ENCODE results near the gene HDHD3.

Gene HDHD3

DNA sequence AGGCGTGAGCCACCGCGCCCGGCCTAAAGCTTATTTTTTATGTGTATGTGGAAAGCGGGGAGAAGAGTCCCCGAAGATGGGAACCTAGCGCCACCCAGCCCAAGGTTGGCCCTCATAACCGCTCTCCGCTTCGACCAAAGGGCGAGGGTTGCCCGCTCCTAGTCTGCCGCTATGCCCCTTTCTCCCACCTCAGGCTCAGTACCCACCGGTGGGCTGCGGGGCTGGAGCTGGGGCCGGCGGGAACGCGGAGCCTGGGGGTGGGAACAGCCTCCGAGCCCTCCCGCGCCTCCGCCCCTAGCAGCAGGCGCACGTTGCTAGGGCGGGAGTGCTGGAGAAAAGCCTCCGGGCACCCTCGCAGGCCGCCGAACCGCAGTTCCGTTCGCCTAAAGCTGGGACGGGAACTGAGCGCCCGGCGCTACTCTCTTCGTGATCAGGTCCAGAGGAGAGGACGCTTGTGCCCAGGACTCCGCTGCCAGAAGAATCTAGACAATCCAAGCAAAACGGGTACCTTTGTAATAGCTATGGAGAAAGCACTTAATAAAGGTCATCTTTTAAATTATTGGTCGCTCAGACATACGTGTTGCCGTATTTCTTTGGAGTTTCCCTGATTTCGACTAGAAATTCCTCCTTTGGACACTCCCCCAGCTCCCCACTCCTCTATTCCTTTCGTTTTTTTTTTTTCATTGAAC, 36.6 kb downstream of the HDHD3 start, which contains the start of gene WDR31:
Gene WDR31 (minus strand): TSS at position 265 of the 689 bp plus-strand sequence. CDS start 8,253 bp downstream, outside the sequence.
- in situ Hi-C loops (cut with HindIII; ENCODE audit: low sequenced_read_pairs) = no loop called here

DNA sequence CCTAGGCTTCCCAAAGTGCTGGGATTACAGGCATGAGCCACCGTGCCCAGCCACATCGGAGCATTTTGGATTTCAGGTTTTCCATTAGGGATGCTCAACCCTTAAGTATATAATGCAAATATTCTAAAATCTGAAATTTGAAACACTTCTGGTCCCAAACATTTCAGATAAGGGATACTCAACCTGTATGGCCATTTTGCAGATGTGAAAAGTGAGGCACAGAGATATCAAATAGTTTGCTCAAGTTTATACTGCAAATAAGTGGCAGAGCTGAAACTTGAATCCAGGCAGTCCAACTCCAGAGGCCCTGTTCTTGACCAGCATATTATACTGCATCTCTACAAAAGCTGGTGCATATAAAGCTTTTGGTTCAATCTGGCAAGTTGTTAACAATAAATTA, 39.1 kb downstream of the HDHD3 start:
- in situ Hi-C loops (cut with HindIII; ENCODE audit: low sequenced_read_pairs) = loop anchor here (5.0 kb wide), 1 partner anchor 35 kb away; the partner anchor contains the start of gene RNF183

DNA sequence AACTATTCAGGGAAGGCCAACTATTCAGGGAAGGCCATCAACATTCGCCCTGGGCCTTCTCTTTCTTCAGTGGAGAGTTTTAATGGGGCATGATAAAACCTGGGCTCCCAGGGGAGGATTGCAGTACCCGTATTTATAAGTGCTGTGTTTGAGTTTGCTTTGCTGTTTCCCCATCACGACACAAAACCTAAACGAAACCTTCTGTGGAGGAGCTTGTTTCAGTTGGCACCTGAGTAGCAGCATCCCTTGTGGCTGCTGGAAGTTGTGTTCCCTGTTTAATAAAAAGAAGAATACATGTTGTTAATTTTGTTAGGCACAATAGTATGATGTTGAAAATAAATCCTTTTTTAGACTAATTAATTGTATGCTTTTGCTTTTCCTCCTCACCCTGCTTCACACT, 45.0 kb downstream of the HDHD3 start:
- in situ Hi-C loops (cut with HindIII; ENCODE audit: low sequenced_read_pairs) = loop anchor here (5.0 kb wide), 1 partner anchor 49 kb away; no protein-coding TSS in a partner anchor

DNA sequence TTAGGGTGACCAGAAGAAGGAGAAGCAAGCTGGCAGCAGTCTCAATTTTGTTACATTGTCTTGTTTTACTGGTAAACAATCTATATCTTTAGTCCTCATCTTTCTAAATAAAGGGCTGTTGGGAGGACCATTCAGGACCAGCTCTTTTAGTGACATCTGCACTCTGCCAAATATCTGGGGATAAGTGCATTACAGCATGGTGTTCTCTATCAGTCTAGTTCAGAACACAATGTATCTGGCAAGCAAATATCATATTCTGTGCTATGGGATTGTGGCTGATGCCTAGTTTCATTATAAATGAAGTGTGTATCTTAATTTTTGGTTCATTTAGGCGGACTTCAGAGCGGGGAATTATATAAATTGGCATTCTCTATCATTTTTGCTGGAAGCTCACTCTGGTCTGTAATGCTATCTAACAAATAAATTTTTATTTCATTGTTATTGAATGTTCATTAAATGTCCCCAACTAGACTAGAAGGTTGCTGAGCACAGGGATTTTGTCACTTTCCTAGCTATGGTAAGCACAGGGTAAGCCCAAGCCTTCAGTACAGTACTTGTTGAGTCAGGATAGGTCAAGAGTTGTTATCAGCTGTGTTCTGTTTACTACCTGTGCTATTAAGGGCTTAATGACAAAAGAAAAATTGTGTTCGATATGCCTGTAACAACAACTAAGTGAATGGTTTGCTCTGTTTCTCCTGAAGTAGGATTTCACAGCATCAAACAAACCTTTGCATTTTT, 48.6 kb downstream of the HDHD3 start:
- in situ Hi-C loops (cut with HindIII; ENCODE audit: low sequenced_read_pairs) = no loop called here

DNA sequence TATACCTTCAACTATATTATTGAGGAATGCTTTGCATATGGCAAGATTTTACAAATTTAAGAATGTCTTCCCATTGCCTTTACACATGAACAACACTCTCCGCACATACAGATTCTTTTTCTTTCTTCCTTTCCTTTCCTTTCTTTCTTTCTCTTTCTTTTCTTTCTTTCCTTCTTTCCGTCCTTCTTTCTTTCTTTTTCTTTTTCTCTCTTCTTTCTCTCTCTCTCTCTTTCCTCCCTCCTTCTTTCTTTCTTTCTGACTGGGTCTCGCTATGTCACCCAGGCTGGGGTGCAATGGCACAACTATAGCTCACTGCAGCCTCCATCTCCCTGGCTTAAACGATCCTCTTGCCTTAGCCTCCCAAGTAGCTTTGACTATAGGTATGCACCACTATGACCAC, 50.6 kb downstream of the HDHD3 start:
- in situ Hi-C loops (cut with HindIII; ENCODE audit: low sequenced_read_pairs) = no loop called here

All from endothelial cell of hepatic sinusoid (primary cell).